Neutrophil (primary cell): ENCODE data around the gene CHRM1.

Experiments used
- H3K27ac ChIP-seq: fragments of 200-600 bp; sonication (generic); 2 replicates; pipeline ENCODE4 v1.5.1; 2016; ENCODE audit warnings: mild to moderate bottlenecking, moderate library complexity
- H3K27me3 ChIP-seq: fragments of 200-600 bp; sonication (generic); 2 replicates; pipeline ENCODE4 v1.6.0; 2016; ENCODE audit warnings: mild to moderate bottlenecking
- H3K36me3 ChIP-seq: fragments of 200-600 bp; sonication (generic); 2 replicates; pipeline ENCODE4 v1.5.1; 2017
- H3K4me1 ChIP-seq, 2 experiments: fragments of 200-600 bp in 1 of 2; sonication (generic) in 1 of 2; 1 replicate in 1 of 2; 2 replicates in 1 of 2; pipeline versions ENCODE4 v1.5.1 to v1.6.1; 2013 to 2016; ENCODE audit warnings: low read depth in 1 of 2, low read length in 1 of 2, mild to moderate bottlenecking in 1 of 2, moderate library complexity in 1 of 2; ENCODE audit not compliant: control insufficient read depth in 1 of 2, insufficient read depth in 1 of 2
- H3K4me3 ChIP-seq, 2 experiments: fragments of 200-600 bp in 1 of 2; sonication (generic) in 1 of 2; 1 replicate in 1 of 2; 2 replicates in 1 of 2; pipeline ENCODE4 v1.5.1; 2013 to 2016; ENCODE audit warnings: low read depth in 1 of 2, low read length in 1 of 2, mild to moderate bottlenecking in 1 of 2, moderate library complexity in 1 of 2
- H3K9me3 ChIP-seq: fragments of 200-600 bp; sonication (generic); 2 replicates; pipeline ENCODE4 v1.5.1; 2016
- TF ChIP-seq, protein P1 (sequence below): fragments of 200-600 bp; sonication (generic); IDR thresholded peaks from 2 replicates; pipeline ENCODE4 v1.5.1; 2016; ENCODE audit warnings: antibody characterized with exemption

CHRM1 gene

DNA sequence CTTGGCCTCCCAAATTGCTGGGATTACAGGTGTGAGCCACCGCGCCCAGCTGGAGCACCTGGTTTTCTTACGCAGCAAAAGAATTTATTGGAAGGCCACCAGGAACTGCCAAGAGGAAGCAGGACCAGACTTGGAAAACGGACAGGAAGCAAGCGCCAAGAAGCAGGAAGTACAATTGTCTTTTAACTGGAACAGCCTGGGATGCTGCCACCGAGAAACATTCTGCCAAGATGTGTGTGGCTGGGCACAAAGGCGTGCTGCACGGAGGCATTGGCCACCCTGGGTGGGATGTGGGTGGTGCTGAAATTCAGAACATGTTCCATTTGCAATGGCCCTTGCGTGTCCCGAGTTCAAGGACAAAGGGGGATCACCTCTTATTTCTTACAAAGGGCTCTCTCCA, 25.1 kb downstream of the CHRM1 start:
- TF ChIP-seq, protein P1, sequence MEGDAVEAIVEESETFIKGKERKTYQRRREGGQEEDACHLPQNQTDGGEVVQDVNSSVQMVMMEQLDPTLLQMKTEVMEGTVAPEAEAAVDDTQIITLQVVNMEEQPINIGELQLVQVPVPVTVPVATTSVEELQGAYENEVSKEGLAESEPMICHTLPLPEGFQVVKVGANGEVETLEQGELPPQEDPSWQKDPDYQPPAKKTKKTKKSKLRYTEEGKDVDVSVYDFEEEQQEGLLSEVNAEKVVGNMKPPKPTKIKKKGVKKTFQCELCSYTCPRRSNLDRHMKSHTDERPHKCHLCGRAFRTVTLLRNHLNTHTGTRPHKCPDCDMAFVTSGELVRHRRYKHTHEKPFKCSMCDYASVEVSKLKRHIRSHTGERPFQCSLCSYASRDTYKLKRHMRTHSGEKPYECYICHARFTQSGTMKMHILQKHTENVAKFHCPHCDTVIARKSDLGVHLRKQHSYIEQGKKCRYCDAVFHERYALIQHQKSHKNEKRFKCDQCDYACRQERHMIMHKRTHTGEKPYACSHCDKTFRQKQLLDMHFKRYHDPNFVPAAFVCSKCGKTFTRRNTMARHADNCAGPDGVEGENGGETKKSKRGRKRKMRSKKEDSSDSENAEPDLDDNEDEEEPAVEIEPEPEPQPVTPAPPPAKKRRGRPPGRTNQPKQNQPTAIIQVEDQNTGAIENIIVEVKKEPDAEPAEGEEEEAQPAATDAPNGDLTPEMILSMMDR = no peak

DNA sequence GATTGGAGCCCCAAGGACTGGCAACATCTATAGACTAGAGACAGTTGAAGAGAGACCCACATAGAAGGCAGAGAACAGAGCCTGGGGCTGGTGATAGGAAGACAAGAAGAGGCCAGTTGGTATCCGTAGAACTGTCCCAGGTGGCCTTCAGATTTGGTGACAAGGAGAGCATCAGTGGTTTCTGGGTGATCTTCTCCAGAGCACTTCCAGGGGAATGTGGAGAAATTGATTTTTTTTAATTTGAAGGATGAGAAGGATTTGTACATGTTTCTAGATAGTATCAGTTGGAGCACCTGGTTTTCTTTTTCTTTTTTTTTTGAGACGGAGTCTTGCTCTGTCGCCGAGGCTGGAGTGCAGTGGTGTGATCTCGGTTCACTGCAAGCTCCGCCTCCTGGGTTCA, 25.7 kb downstream of the CHRM1 start:
- H3K9me3 ChIP-seq = no peaks in the 10 kb centered on the region
- peaks cover 10% of the 10 kb centered on the region for H3K27me3 ChIP-seq
- no peaks in the 10 kb centered on the region for H3K4me1 ChIP-seq
- no peaks in the 10 kb centered on the region for H3K36me3 ChIP-seq
- no peak overlapping the region for H3K27ac ChIP-seq
- no peak overlapping the region for H3K4me3 ChIP-seq
- TF ChIP-seq, protein P1 = no peak

More for the DNA sequence above, 25.1 kb downstream of the CHRM1 start:
- H3K27me3 ChIP-seq = peaks cover 10% of the 10 kb centered on the region
- H3K36me3 ChIP-seq = no peaks in the 10 kb centered on the region
- no peak overlapping the region for H3K27ac ChIP-seq
- no peaks in the 10 kb centered on the region for H3K9me3 ChIP-seq
- H3K4me3 ChIP-seq = no peak overlapping the region
- no peaks in the 10 kb centered on the region for H3K4me1 ChIP-seq

DNA sequence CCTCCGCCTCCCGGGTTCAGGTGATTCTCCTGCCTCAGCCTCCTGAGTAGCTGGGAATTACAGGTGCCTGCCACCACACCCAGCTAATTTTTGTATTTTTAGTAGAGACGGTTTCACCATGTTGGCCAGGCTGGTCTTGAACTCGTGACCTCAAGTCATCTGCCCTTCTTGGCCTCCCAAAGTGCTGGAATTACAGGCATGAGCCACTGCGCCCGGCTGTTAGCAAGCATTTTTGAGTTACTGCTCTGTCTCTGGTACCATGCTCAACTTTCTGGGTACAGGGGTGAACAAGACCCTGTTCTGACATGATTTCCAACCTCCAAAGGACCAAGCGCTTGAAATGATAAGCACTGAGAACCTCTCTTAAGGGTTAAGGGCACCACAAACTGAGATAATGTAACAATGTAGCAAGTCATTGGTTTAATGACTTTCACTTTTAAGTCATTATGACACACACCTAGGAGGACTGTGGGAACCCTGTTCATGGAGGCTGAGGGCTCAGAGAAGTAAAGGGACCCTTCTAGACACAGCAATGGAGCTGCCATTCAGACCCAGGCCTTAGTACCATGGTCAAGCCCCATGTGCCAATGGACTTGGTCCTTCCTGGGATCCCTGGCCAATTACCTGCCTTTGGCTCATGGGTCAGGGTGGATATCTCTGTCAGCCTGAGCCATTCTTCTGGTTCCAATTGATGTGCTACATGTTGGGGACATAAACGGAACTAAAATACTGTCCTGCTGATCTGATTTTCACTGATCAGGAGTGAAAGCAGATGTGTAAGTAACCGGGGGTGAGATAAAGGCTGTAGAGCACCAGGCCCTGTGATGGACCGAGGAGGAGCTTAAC, 28.9 kb downstream of the CHRM1 start:
- TF ChIP-seq, protein P1 = no peak
- H3K27me3 ChIP-seq = no peaks in the 10 kb centered on the region
- no peaks in the 10 kb centered on the region for H3K4me1 ChIP-seq
- no peak overlapping the region for H3K27ac ChIP-seq
- H3K9me3 ChIP-seq = no peaks in the 10 kb centered on the region
- H3K36me3 ChIP-seq = peaks cover 28% of the 10 kb centered on the region
- no peak overlapping the region for H3K4me3 ChIP-seq

DNA sequence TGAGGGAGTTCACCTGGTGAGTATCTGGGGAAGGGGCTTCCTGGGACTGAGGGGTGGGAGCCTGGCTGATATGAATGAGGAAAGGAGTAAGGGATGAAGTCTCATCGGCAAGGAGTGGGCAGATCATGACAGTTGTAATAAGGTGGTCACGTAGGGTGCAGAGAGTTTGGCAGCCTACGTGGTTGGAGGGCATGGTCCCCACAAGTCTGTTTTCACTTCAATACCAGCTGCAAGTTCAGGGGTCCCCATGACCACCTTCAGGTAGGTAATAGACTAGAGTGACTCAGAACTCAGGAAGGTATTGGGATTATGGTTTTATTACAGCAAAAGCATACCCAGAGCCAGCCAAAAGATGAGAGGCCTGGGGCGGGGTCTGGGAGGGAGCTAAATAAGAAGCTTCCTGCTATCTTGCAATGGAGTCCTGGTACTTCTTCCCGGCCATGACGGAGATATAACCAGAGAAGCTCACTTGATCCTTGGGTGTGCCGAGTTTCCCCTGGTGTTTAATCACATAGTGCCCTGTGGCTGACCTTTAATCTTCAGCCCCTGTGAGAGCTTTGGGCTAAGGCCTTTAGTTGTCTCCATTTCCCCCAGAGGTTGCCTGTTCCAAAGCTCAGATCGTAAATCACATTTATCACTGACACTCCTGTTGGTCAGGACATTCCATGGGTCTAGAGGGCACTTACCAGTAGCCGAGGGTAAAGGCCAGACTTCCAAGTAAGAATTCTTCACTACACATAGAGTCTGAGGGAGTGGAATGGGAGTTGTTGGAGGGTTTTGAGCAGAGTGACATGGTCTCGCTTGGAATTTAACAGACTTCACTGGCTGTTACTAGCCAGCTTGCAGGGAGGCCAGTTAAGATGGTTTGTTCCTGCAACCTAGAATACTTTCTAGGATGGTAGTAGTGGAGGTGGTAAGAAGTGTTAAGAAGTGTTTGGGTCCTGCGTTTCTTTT, 31.4 kb downstream of the CHRM1 start:
- H3K9me3 ChIP-seq = no peaks in the 10 kb centered on the region
- no peaks in the 10 kb centered on the region for H3K27me3 ChIP-seq
- no peak overlapping the region for H3K27ac ChIP-seq
- peaks cover 54% of the 10 kb centered on the region for H3K36me3 ChIP-seq
- no peak overlapping the region for H3K4me3 ChIP-seq
- TF ChIP-seq, protein P1 = no peak
- no peaks in the 10 kb centered on the region for H3K4me1 ChIP-seq

DNA sequence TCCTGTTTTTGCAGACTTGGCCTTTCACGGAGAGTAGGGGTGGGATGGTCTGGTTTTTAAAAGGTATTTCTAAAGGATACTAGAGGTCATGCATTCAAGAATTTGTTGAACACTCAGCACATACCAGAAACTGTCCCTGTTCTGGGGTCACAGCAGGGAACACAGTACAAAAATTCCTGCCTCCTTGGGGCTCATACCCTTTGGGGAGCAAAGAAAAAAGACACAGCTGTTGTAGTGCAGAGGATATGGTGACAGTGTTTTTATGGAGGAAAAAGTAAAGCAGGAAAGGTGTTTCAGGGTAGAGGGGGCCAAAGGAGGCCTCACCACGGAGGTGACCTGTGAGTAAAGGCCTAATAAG, 32.1 kb downstream of the CHRM1 start:
- Histone ChIP-seq H3K9me3 (no peaks in the 10 kb centered on the region), H3K4me1 (no peaks in the 10 kb centered on the region), H3K4me3 (no peak overlapping the region), H3K27ac (no peak overlapping the region), H3K36me3 (peaks cover 59% of the 10 kb centered on the region), H3K27me3 (no peaks in the 10 kb centered on the region)
- TF ChIP-seq, protein P1 = no peak
